ENCODE measurements around the gene ANAPC10. TPM values are rescaled to one million over a fixed set of nuclear protein-coding genes. Genes with fewer than 3 reads are reported as not detected.

ANAPC10 gene, protein sequence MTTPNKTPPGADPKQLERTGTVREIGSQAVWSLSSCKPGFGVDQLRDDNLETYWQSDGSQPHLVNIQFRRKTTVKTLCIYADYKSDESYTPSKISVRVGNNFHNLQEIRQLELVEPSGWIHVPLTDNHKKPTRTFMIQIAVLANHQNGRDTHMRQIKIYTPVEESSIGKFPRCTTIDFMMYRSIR
- total RNA-seq (2022; extraction: Qiagen RNA extraction) = 10.7 to 16.6 TPM (median 11.3 TPM) in 5 replicates

GRCh38 chr4:145097821-145098674 is at the start of gene ANAPC10, which contains the start of gene ABCE1:
ANAPC10 (minus strand) TSS chr4:145098196; CDS start chr4:145096099, 2,097 bp downstream.
ABCE1 (plus strand) TSS chr4:145098311; CDS start chr4:145104413, 6,102 bp downstream.

Other genes with a start within 250 kb of the ANAPC10 start
- 58.2 to 123 TPM (median 69.8 TPM) in 5 replicates for gene ABCE1, start 115 bp upstream of the ANAPC10 start, total RNA-seq (2022; extraction: Qiagen RNA extraction)
- gene OTUD4, start 82.4 kb upstream of the ANAPC10 start, total RNA-seq (2022; extraction: Qiagen RNA extraction) = 11.0 to 18.7 TPM (median 14.2 TPM) in 5 replicates